Astrocyte (in vitro differentiated cells and primary cell): ENCODE data around the gene ZNF414. TPM values are rescaled to one million over a fixed set of nuclear protein-coding genes. Genes with fewer than 3 reads are reported as not detected.
A peak's percentile ranks its signal among the peaks of the same experiment; 100 is the strongest.

ENCODE experiments used
- DNase-seq: peaks from one replicate; pipeline ENCODE4 v3.0.0-alpha.2; 2010; ENCODE audit warnings: low read depth
- FAIRE-seq: peaks from 2 replicates; lab custom pipeline; 2011; peaks lifted over from hg19 to GRCh38; lab: Jason Lieb, UNC
- H2AFZ ChIP-seq: 2 replicates; pipeline ENCODE4 v1.6.0; 2012; ENCODE audit warnings: low read depth, low read length, inconsistent platforms
- H3K27ac ChIP-seq: 2 replicates; pipeline ENCODE4 v1.5.1; 2011; ENCODE audit warnings: low read depth, low read length, inconsistent platforms
- H3K27me3 ChIP-seq: 2 replicates; pipeline ENCODE4 v1.6.0; 2011; ENCODE audit warnings: low read length, inconsistent platforms; ENCODE audit not compliant: insufficient read depth
- H3K36me3 ChIP-seq: 2 replicates; pipeline ENCODE4 v1.5.1; 2011; ENCODE audit warnings: low read length, inconsistent platforms; ENCODE audit not compliant: insufficient read depth
- H3K4me1 ChIP-seq: 2 replicates; pipeline ENCODE4 v1.5.1; 2011; ENCODE audit warnings: low read length, inconsistent platforms; ENCODE audit not compliant: insufficient read depth
- H3K4me2 ChIP-seq: 2 replicates; pipeline ENCODE4 v1.6.0; 2012; ENCODE audit warnings: low read length, inconsistent platforms
- H3K4me3 ChIP-seq: 2 replicates; pipeline ENCODE4 v1.5.1; 2011; ENCODE audit warnings: low read depth, mild to moderate bottlenecking, low read length, inconsistent platforms; ENCODE audit not compliant: insufficient read depth
- H3K79me2 ChIP-seq: 2 replicates; pipeline ENCODE4 v1.6.0; 2012; ENCODE audit warnings: mild to moderate bottlenecking, low read length, inconsistent platforms; ENCODE audit not compliant: insufficient read depth
- H3K9ac ChIP-seq: 2 replicates; pipeline ENCODE4 v1.6.0; 2012; ENCODE audit warnings: mild to moderate bottlenecking, low read length, inconsistent platforms
- H3K9me3 ChIP-seq: 2 replicates; pipeline ENCODE4 v1.5.1; 2012; ENCODE audit warnings: low read depth, mild to moderate bottlenecking, low read length, inconsistent platforms; ENCODE audit not compliant: insufficient read depth
- H4K20me1 ChIP-seq: 2 replicates; pipeline ENCODE4 v1.6.0; 2012; ENCODE audit warnings: low read length, inconsistent platforms; ENCODE audit not compliant: insufficient read depth
- H3K27ac Mint-ChIP-seq: one replicate; pipeline ENCODE4 v1.8.0; 2021; ENCODE audit warnings: mild to moderate bottlenecking, mixed read lengths; ENCODE audit not compliant: unreplicated experiment
- H3K27me3 Mint-ChIP-seq: one replicate; pipeline ENCODE4 v1.8.0; 2021; ENCODE audit warnings: low read depth, mixed read lengths; ENCODE audit not compliant: unreplicated experiment
- H3K36me3 Mint-ChIP-seq: one replicate; pipeline ENCODE4 v1.8.0; 2021; ENCODE audit warnings: low read depth, mixed read lengths; ENCODE audit not compliant: unreplicated experiment
- H3K4me1 Mint-ChIP-seq: one replicate; pipeline ENCODE4 v1.8.0; 2021; ENCODE audit warnings: low read depth, mixed read lengths; ENCODE audit not compliant: unreplicated experiment
- H3K4me3 Mint-ChIP-seq: one replicate; pipeline ENCODE4 v1.8.0; 2021; ENCODE audit warnings: mild to moderate bottlenecking, moderate library complexity, mixed read lengths; ENCODE audit not compliant: unreplicated experiment
- H3K9me3 Mint-ChIP-seq: one replicate; pipeline ENCODE4 v1.8.0; 2021; ENCODE audit warnings: mild to moderate bottlenecking, mixed read lengths; ENCODE audit not compliant: unreplicated experiment
- EZH2 ChIP-seq: IDR thresholded peaks from 2 replicates; pipeline ENCODE4 v1.6.1; 2012; ENCODE audit warnings: mild to moderate bottlenecking, low read length, inconsistent platforms; ENCODE audit not compliant: insufficient read depth
- total RNA-seq: library from RNA; stranded (reverse); gene quantifications from 2 replicates; pipeline ENCODE4 v1.2.1, GENCODE V29; 2021
- TF ChIP-seq, protein P1 (sequence below): IDR thresholded peaks from 2 replicates; pipeline ENCODE4 v1.5.1; 2011; ENCODE audit warnings: low read depth, mild to moderate bottlenecking, inconsistent platforms, low read length, moderate library complexity; ENCODE audit not compliant: insufficient read depth

Gene ZNF414
- total RNA-seq, 1 donor from 2014 or later, result 17.2 TPM

DNA sequence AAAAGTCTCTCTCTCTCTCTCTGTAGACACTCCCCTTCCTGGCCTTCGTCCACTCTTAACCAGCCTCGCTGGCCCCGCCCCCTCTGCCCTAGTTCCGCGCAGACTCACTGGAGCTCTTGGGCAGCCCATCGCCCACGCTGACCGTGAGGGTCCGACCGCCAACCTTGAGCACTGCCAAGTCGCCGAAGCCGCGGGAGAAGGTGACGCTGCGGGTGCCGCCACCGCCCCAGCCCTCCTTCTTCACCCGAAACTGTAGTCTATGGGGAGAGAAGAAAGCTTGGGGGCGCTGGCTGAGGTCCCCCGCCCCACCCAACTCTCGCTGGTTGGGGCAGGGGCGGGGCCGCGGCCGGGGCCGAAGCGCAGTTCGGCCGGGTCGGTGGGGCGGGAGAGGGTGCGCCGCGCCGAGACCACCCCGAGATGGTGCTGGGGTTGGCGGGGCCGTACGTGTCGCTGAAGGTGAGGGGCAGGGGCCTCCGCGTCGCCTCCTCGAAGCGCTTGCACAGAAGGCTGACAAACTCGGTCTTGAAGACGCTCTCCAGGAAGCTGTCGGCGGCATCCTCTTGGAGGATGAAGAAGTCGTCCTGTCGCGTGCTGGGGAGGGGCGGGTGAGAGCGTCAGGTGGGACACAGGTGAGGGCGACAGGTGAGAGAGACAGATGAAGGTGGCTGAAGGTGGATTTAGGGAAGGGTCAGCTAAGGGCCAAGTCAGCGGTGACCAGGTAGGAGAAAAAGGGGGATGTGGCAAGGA lies 12.6 kb upstream of the ZNF414 start:
- peaks cover 8% of the 10 kb centered on the region for H3K79me2 ChIP-seq
- peak overlapping the region; percentile 83 for H3K27ac ChIP-seq
- TF ChIP-seq, protein P1, sequence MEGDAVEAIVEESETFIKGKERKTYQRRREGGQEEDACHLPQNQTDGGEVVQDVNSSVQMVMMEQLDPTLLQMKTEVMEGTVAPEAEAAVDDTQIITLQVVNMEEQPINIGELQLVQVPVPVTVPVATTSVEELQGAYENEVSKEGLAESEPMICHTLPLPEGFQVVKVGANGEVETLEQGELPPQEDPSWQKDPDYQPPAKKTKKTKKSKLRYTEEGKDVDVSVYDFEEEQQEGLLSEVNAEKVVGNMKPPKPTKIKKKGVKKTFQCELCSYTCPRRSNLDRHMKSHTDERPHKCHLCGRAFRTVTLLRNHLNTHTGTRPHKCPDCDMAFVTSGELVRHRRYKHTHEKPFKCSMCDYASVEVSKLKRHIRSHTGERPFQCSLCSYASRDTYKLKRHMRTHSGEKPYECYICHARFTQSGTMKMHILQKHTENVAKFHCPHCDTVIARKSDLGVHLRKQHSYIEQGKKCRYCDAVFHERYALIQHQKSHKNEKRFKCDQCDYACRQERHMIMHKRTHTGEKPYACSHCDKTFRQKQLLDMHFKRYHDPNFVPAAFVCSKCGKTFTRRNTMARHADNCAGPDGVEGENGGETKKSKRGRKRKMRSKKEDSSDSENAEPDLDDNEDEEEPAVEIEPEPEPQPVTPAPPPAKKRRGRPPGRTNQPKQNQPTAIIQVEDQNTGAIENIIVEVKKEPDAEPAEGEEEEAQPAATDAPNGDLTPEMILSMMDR, result no peak
- no peak for TF ChIP-seq EZH2
- H3K27me3 ChIP-seq, result no peaks in the 10 kb centered on the region
- no peak for FAIRE-seq
- H2AFZ ChIP-seq, result peak overlapping the region; percentile 69
- peak overlapping the region; percentile 66 for H3K4me3 ChIP-seq
- H3K4me1 Mint-ChIP-seq, result peaks cover 7% of the 10 kb centered on the region
- peak overlapping the region; percentile 99 for H3K4me2 ChIP-seq
- peaks cover 17% of the 10 kb centered on the region for H4K20me1 ChIP-seq
- H3K9ac ChIP-seq, result peak overlapping the region; percentile 88
- peak overlapping the region; percentile 78 for H3K27ac Mint-ChIP-seq
- H3K27me3 Mint-ChIP-seq, result no peaks in the 10 kb centered on the region
- H3K36me3 Mint-ChIP-seq, result peaks cover 4% of the 10 kb centered on the region
- H3K9me3 Mint-ChIP-seq, result peaks cover 3% of the 10 kb centered on the region
- no peak overlapping the region for H3K4me3 Mint-ChIP-seq
- DNase-seq, result peak; percentile 82
- H3K4me1 ChIP-seq, result peaks cover 10% of the 10 kb centered on the region
- no peaks in the 10 kb centered on the region for H3K9me3 ChIP-seq
- H3K36me3 ChIP-seq, result no peaks in the 10 kb centered on the region

DNA sequence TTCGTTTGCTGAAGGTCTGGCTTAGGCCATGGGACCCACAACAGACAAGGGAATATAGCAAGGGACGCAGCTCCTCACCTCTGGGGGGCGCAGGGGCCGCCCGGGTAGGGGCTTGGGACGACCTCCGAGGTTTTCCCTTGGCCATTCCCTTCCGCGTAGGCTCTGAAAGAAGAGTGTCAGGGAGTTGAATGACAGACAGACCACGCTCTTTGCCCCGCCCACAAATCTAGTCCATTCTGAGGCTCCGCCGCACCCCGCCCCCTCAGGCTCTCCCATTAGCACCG lies 11.4 kb upstream of the ZNF414 start:
- H3K9ac ChIP-seq, result peak overlapping the region; percentile 77

More for the DNA sequence above, 11.4 kb upstream of the ZNF414 start:
- H3K27me3 ChIP-seq, result no peaks in the 10 kb centered on the region
- H3K4me1 ChIP-seq, result peaks cover 10% of the 10 kb centered on the region
- Mint-ChIP-seq H3K4me1 (peaks cover 7% of the 10 kb centered on the region), H3K9me3 (peaks cover 3% of the 10 kb centered on the region), H3K36me3 (peaks cover 4% of the 10 kb centered on the region), H3K4me3 (no peak overlapping the region), H3K27ac (no peak overlapping the region), H3K27me3 (no peaks in the 10 kb centered on the region)
- DNase-seq (no peak), FAIRE-seq (no peak)
- peaks cover 8% of the 10 kb centered on the region for H3K79me2 ChIP-seq
- H4K20me1 ChIP-seq, result peaks cover 17% of the 10 kb centered on the region
- peak overlapping the region; percentile 88 for H3K4me2 ChIP-seq
- peak overlapping the region; percentile 63 for H3K4me3 ChIP-seq
- no peak for TF ChIP-seq EZH2
- TF ChIP-seq, protein P1, result no peak
- H2AFZ ChIP-seq, result peak overlapping the region; percentile 94
- H3K9me3 ChIP-seq, result no peaks in the 10 kb centered on the region
- H3K36me3 ChIP-seq, result no peaks in the 10 kb centered on the region
- H3K27ac ChIP-seq, result peak overlapping the region; percentile 56
